Esophagus muscularis mucosa (tissue), 3 donors: ENCODE measurements around the gene ZC3H8.

Source experiments
- CTCF ChIP-seq, 3 experiments: fragments of 200-600 bp in 2 of 3; fragments of 450-650 bp in 1 of 3; sonication (generic) in 2 of 3; IDR thresholded peaks; one replicate each; pipeline ENCODE4 v1.5.1; 2017 to 2019; ENCODE audit warnings: antibody characterized with exemption in 3 of 3, mild to moderate bottlenecking in 2 of 3, moderate library complexity in 1 of 3
- POLR2A ChIP-seq: fragments of 450-650 bp; IDR thresholded peaks from one replicate; pipeline ENCODE4 v1.6.1; 2017; ENCODE audit warnings: antibody characterized with exemption, moderate library complexity, mild to moderate bottlenecking, low read depth

DNA sequence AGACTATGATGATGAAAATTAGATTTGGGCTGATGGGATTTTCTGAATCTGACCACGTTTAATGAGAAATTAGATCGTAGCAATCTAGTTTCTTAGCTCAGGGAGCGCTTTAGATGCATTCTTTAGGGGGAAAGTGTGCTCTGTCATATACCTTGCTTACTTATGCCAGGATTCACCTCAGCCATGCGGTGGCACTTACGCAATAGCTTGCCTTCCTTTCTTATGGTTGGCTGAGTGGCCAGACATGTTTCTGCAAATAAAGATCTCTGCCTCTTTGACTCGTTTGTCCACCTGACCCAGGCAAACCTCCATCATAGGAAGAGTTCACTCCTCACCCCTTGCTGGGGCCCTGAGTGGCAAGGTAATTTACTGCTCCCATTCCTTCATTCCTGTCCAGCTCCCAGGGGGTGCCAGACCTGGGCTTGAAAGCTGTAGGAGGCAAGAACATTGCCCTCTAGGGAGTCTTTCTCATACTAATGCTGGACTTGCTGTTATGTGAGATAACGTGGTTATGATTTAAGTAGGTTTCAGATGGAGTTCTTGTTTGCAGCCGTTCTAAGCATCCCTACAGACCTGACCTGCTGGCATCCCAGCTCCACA lies 59.6 kb downstream of the ZC3H8 start:
- TF ChIP-seq CTCF (IDR thresholded peaks at IDR 0.05): no peak
- no peak for TF ChIP-seq POLR2A
